ENCODE measurements around the gene TARP.

The TARP gene

DNA sequence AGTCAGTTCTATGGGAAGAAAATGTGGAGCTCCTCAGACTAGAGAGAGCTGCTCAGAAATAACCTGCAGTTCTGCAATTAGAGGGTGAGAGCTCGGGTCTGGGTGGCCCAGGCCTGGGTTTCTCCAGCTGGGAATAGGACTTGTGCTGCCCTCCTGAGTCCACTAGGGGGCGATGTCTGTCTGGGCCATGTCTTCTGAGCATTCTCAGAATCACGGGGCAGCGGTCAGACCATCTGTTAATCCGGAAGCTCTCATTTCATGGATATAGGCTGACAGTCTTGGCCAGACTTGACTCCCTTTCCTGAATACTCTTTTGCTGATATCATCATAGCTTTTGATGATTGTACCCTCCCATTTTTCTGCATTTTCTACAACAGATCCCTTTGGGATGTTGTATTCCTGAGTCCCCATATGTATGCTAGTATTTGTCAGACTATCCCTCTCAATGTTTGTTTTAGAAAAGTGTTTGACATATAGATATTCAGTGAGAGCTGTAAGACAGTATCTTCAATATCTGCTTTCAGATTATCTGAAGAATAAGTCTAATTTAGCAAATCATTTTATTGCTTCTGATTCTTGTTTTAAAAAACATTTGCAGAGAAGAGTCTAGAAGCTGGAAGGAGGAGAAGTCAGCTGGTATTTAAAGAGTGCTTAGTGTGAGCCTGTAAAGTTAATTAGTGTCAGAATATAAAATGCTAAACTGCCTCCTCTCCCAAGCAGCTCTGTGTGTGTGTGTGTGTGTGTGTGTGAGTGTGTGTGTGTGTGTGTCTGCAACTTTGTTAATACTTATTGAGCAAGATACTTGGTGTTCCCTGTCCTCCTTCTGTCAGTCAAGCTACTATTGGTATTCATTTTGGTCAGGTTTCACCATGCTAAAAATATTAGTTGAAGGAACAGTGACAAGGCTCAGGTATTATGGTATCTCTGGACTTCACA lies 57.4 kb downstream of the TARP start:
- DNase-seq (ENCODE audit: low read depth) = peak; percentile 65

DNA sequence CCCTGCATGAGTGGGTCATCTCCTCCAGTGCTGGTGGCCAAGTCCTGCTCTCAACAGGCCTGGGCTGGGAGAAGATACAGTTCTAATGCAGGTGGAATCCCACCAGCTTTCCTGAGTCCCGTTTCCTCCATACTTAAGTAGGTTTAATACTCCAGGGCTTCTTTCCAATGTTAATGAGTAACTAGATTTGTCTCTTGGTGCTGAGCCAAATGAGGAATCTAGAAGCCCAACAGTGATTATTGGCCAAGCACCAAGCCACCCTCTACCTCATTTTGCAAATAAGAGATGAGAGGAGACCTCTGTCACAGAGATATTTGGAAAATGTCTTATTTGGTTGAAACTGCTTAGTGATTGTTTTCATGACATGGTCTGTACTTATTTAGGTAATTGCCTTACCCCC lies 58.3 kb downstream of the TARP start:
- no peak for DNase-seq (ENCODE audit: low read depth)

DNA sequence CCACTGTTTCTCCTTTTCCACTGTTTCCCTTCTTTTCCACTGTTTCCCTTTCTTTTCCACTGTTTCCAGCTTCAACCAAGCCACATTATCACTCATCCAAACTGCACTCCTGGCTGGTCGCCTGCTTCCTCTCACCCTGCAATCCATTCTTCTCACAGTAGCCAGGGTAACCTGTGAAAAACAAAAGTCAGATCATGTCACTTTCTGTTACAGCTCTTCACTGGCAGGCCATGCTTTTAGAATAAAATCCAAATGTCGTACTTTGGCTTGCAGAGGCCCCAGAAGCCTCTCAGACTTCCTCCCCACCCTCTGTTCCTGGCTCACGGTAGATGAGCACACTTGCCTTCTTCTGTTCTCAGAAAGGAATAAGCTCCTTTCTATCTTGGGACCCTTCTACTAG lies 61.5 kb downstream of the TARP start:
- DNase-seq (ENCODE audit: low read depth) = no peak

GRCh38 chr7:38211486-38211885 lies 62.0 kb downstream of the TARP start:
- DNase-seq (ENCODE audit: low read depth) = no peak
